ENCODE results near the gene ADORA3. TPM values are rescaled to one million over a fixed set of nuclear protein-coding genes. Genes with fewer than 3 reads are reported as not detected.

The ADORA3 gene
- total RNA-seq, 1 experiment from 2014 or later: not detected

DNA sequence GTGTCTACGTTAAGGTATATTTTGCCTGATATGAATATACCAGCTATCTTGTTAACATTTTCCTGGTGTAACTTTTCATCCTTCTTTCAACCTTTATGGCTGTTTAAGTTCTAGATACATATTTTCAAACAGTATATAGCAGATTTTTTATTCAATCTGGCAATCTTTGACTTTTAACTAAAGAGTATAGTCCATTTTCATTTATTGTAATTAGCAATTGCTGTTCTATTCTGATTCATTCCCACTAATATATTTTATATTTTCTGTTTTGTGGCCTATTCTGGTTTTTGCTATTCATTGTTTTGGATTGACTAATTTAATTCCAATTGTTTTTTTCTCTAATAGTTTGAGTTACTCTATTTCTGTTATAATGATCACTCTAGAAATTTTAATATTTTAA is 37.0 kb downstream of the ADORA3 start:
- Histone ChIP-seq H3K27me3 (replicated peaks; ENCODE audit: insufficient read depth, low read depth, low read length, poor library complexity) (no peaks in the 10 kb centered on the region), H3K4me3 (ENCODE audit: low read depth, low read length, poor library complexity, severe bottlenecking) (no peak overlapping the region), H3K4me1 (ENCODE audit: insufficient read depth, low read length, poor library complexity, severe bottlenecking) (peaks cover 5% of the 10 kb centered on the region), H3K9me3 (ENCODE audit: low read depth, low read length, poor library complexity, severe bottlenecking) (no peaks in the 10 kb centered on the region), H3K36me3 (ENCODE audit: insufficient read depth, low read length, poor library complexity, severe bottlenecking) (peaks cover 7% of the 10 kb centered on the region), H3K27ac (ENCODE audit: low read depth, low read length, poor library complexity, severe bottlenecking) (no peak overlapping the region)
- ChIA-PET POLR2A (ENCODE audit: low non-redundant PET) (no interaction called here), CTCF (no interaction called here)
- no TSS peak for BruUV-seq (replicated peaks)
- intact Hi-C loops (cut with micrococcal nuclease; ENCODE audit: unreplicated experiment): no loop called here
- TF ChIP-seq EZH2 (IDR thresholded peaks at IDR 0.05; ENCODE audit: borderline replicate concordance, low read depth, low read length, poor library complexity, severe bottlenecking) (no peak), CTCF (conservative IDR thresholded peaks at IDR 0.05; ENCODE audit: low read depth, low read length) (no peak)
- no peak for DNase-seq (ENCODE audit: low spot score)

DNA sequence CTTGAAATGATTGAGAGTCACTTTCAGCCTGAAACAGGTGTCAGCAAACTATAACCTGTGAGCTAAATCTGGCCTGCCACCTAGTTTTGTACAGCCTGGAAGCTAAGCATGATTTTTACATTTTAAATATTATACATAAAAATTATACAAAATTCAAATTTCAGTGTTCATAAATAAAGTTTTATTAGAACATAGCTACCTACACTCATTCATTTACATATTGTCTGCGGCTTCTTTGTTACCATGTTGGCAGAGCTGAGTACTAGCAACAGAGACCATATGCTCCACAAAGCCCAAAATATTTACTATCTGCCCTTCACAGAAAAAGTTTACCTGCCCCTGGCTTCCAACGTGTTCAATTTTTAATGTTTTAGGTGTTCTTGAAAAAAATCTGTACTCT is 37.7 kb downstream of the ADORA3 start:
- intact Hi-C loops (cut with micrococcal nuclease; ENCODE audit: unreplicated experiment): no loop called here
- TF ChIP-seq CTCF (conservative IDR thresholded peaks at IDR 0.05; ENCODE audit: low read depth, low read length): no peak
- no peak for TF ChIP-seq EZH2 (IDR thresholded peaks at IDR 0.05; ENCODE audit: borderline replicate concordance, low read depth, low read length, poor library complexity, severe bottlenecking)
- ChIA-PET POLR2A (ENCODE audit: low non-redundant PET) (no interaction called here), CTCF (no interaction called here)
- no peaks in the 10 kb centered on the region for H3K27me3 ChIP-seq (replicated peaks; ENCODE audit: insufficient read depth, low read depth, low read length, poor library complexity)
- H3K4me1 ChIP-seq (ENCODE audit: insufficient read depth, low read length, poor library complexity, severe bottlenecking): peaks cover 5% of the 10 kb centered on the region
- no peaks in the 10 kb centered on the region for H3K9me3 ChIP-seq (ENCODE audit: low read depth, low read length, poor library complexity, severe bottlenecking)
- no TSS peak for BruUV-seq (replicated peaks)
- no peak overlapping the region for H3K27ac ChIP-seq (ENCODE audit: low read depth, low read length, poor library complexity, severe bottlenecking)
- DNase-seq (ENCODE audit: low spot score): no peak
- no peak overlapping the region for H3K4me3 ChIP-seq (ENCODE audit: low read depth, low read length, poor library complexity, severe bottlenecking)
- H3K36me3 ChIP-seq (ENCODE audit: insufficient read depth, low read length, poor library complexity, severe bottlenecking): peaks cover 13% of the 10 kb centered on the region

GRCh38 chr1:111463029-111463683 is 40.3 kb downstream of the ADORA3 start:
- Histone ChIP-seq H3K9me3 (ENCODE audit: low read depth, low read length, poor library complexity, severe bottlenecking) (no peaks in the 10 kb centered on the region), H3K27ac (ENCODE audit: low read depth, low read length, poor library complexity, severe bottlenecking) (no peak overlapping the region), H3K27me3 (replicated peaks; ENCODE audit: insufficient read depth, low read depth, low read length, poor library complexity) (no peaks in the 10 kb centered on the region), H3K36me3 (ENCODE audit: insufficient read depth, low read length, poor library complexity, severe bottlenecking) (peaks cover 38% of the 10 kb centered on the region), H3K4me3 (ENCODE audit: low read depth, low read length, poor library complexity, severe bottlenecking) (no peak overlapping the region), H3K4me1 (ENCODE audit: insufficient read depth, low read length, poor library complexity, severe bottlenecking) (peaks cover 5% of the 10 kb centered on the region)
- no TSS peak for BruUV-seq (replicated peaks)
- ChIA-PET POLR2A (ENCODE audit: low non-redundant PET) (no interaction called here), CTCF (no interaction called here)
- peak; percentile 48 for DNase-seq (ENCODE audit: low spot score)
- intact Hi-C loops (cut with micrococcal nuclease; ENCODE audit: unreplicated experiment): no loop called here
- TF ChIP-seq CTCF (conservative IDR thresholded peaks at IDR 0.05; ENCODE audit: low read depth, low read length) (no peak), EZH2 (IDR thresholded peaks at IDR 0.05; ENCODE audit: borderline replicate concordance, low read depth, low read length, poor library complexity, severe bottlenecking) (no peak)
